Neural cell (in vitro differentiated cells): Measurements from ENCODE around the gene TRAPPC6A. TPM values are rescaled to one million over a fixed set of nuclear protein-coding genes. Genes with fewer than 3 reads are reported as not detected.

Experiments used
- H2AFZ ChIP-seq: fragments of 200-600, 300-800 bp; sonication (generic), shearing (Covaris generic); 2 replicates; pipeline ENCODE4 v1.6.0; 2014; ENCODE audit warnings: low read depth, mild to moderate bottlenecking, antibody characterized with exemption, low read length, moderate library complexity
- H3F3A ChIP-seq: fragments of 200-600 bp; shearing (Covaris generic); 2 replicates; pipeline ENCODE4 v1.6.1; 2016; ENCODE audit warnings: mild to moderate bottlenecking, moderate library complexity, mixed read lengths, antibody characterized with exemption, low read length; ENCODE audit not compliant: insufficient read depth, poor library complexity, severe bottlenecking
- H3K27ac ChIP-seq: fragments of 200-600, 300-800 bp; sonication (generic), shearing (Covaris generic); 2 replicates; pipeline ENCODE4 v1.5.1; 2014; ENCODE audit warnings: mild to moderate bottlenecking, low read length, moderate library complexity
- H3K27me3 ChIP-seq: fragments of 300-800, 200-600 bp; sonication (generic), shearing (Covaris generic); 2 replicates; pipeline ENCODE4 v1.6.0; 2014; ENCODE audit warnings: mild to moderate bottlenecking, low read depth, low read length, moderate library complexity; ENCODE audit not compliant: insufficient read depth
- H3K36me3 ChIP-seq: fragments of 300-800, 200-600 bp; sonication (generic), shearing (Covaris generic); 2 replicates; pipeline ENCODE4 v1.5.1; 2014; ENCODE audit warnings: mild to moderate bottlenecking, antibody characterized with exemption, low read length, moderate library complexity; ENCODE audit not compliant: insufficient read depth
- H3K4me2 ChIP-seq: fragments of 300-800, 200-600 bp; sonication (generic), shearing (Covaris generic); 2 replicates; pipeline ENCODE4 v1.6.0; 2014; ENCODE audit warnings: mild to moderate bottlenecking, low read length
- H3K4me3 ChIP-seq: fragments of 300-800, 200-600 bp; sonication (generic), shearing (Covaris generic); 2 replicates; pipeline ENCODE4 v1.5.1; 2014; ENCODE audit warnings: mild to moderate bottlenecking, low read length, moderate library complexity
- H3K79me2 ChIP-seq: fragments of 200-600 bp; shearing (Covaris generic); replicated peaks from 2 replicates; pipeline ENCODE4 v1.6.0; 2014; ENCODE audit warnings: mild to moderate bottlenecking, low read length, moderate library complexity; ENCODE audit not compliant: insufficient read depth
- H3K9ac ChIP-seq: fragments of 300-800, 200-600 bp; sonication (generic), shearing (Covaris generic); 2 replicates; pipeline ENCODE4 v1.6.1; 2016; ENCODE audit warnings: mild to moderate bottlenecking, low read length, mixed read lengths
- H3K9me2 ChIP-seq: fragments of 200-600 bp; shearing (Covaris generic); 2 replicates; pipeline ENCODE4 v1.6.1; 2016; ENCODE audit warnings: mild to moderate bottlenecking, low read length, mixed read lengths; ENCODE audit not compliant: insufficient read depth
- H3K9me3 ChIP-seq: fragments of 200-600, 300-800 bp; sonication (generic), shearing (Covaris generic); 2 replicates; pipeline ENCODE4 v1.6.1; 2016; ENCODE audit warnings: mild to moderate bottlenecking, mixed run types, low read length, moderate library complexity, mixed read lengths
- H4K20me1 ChIP-seq: fragments of 200-600 bp; shearing (Covaris generic); 2 replicates; pipeline ENCODE4 v1.6.1; 2016; ENCODE audit warnings: mild to moderate bottlenecking, mixed run types; ENCODE audit not compliant: insufficient read depth
- EP300 ChIP-seq: fragments of 450-650 bp; conservative IDR thresholded peaks from 2 replicates; pipeline ENCODE4 v1.6.1; 2014; ENCODE audit warnings: antibody characterized with exemption, mild to moderate bottlenecking, moderate library complexity; ENCODE audit not compliant: poor library complexity, severe bottlenecking
- EZH2 ChIP-seq: fragments of 200-600, 300-800 bp; shearing (Covaris generic), sonication (generic); IDR thresholded peaks from 2 replicates; pipeline ENCODE4 v1.6.1; 2014; ENCODE audit warnings: antibody characterized with exemption, low read length, borderline replicate concordance, mild to moderate bottlenecking; ENCODE audit not compliant: insufficient read depth, poor library complexity, severe bottlenecking
- MXI1 ChIP-seq: fragments of 450-650 bp; conservative IDR thresholded peaks from 2 replicates; pipeline ENCODE4 v1.6.1; 2014; ENCODE audit warnings: antibody characterized with exemption, mild to moderate bottlenecking; ENCODE audit not compliant: poor library complexity, severe bottlenecking
- POLR2AphosphoS5 ChIP-seq: IDR thresholded peaks from 2 replicates; pipeline ENCODE4 v1.6.1; 2012
- RAD21 ChIP-seq: fragments of 450-650 bp; conservative IDR thresholded peaks from 2 replicates; pipeline ENCODE4 v1.6.1; 2014; ENCODE audit warnings: antibody characterized with exemption, mild to moderate bottlenecking, moderate library complexity
- SMC3 ChIP-seq: fragments of 450-650 bp; conservative IDR thresholded peaks from 2 replicates; pipeline ENCODE4 v1.6.1; 2014; ENCODE audit warnings: antibody characterized with exemption, mild to moderate bottlenecking, moderate library complexity; ENCODE audit not compliant: poor library complexity
- TAF1 ChIP-seq: IDR thresholded peaks from 2 replicates; pipeline ENCODE4 v1.6.1; 2012; ENCODE audit warnings: low read depth
- polyA plus RNA-seq: library from polyadenylated mRNA; depleted of rRNA; stranded (reverse); fragments of >200 nt; gene quantifications from 2 replicates; pipeline ENCODE4 v1.2.3, GENCODE V29; 2014
- TF ChIP-seq, protein P1 (sequence below): fragments of 450-650 bp; IDR thresholded peaks from 2 replicates; pipeline ENCODE4 v1.5.1; 2014; ENCODE audit warnings: antibody characterized with exemption, mild to moderate bottlenecking, moderate library complexity; ENCODE audit not compliant: poor library complexity, severe bottlenecking
- TF ChIP-seq, protein P2 (sequence below): IDR thresholded peaks from 2 replicates; pipeline ENCODE4 v1.6.1; 2012; ENCODE audit warnings: borderline replicate concordance

The TRAPPC6A gene
- polyA plus RNA-seq, 1 donor from 2014 or later = 48.5 TPM

- no peak overlapping the region for H3K9ac ChIP-seq
- no peak overlapping the region for H2AFZ ChIP-seq
- H3K36me3 ChIP-seq = no peaks in the 10 kb centered on the region
- no peaks in the 10 kb centered on the region for H4K20me1 ChIP-seq
- H3K27me3 ChIP-seq = no peaks in the 10 kb centered on the region
- H3K4me2 ChIP-seq = no peak overlapping the region
- H3K4me3 ChIP-seq = no peak overlapping the region
- no peak overlapping the region for H3K27ac ChIP-seq
- no peak for TF ChIP-seq SMC3
- TF ChIP-seq RAD21 = no peak
- H3K9me2 ChIP-seq = no peaks in the 10 kb centered on the region
- H3K9me3 ChIP-seq = no peaks in the 10 kb centered on the region
- H3K79me2 ChIP-seq = peaks cover 13% of the 10 kb centered on the region
- no peaks in the 10 kb centered on the region for H3F3A ChIP-seq
These were observed 49.2 kb downstream of the TRAPPC6A start for GRCh38 chr19:45128806-45129205.

GRCh38 chr19:45128146-45128545 is 49.9 kb downstream of the TRAPPC6A start:
- no peak overlapping the region for H3K9ac ChIP-seq
- peaks cover 13% of the 10 kb centered on the region for H3K79me2 ChIP-seq
- no peaks in the 10 kb centered on the region for H3F3A ChIP-seq
- no peaks in the 10 kb centered on the region for H3K9me3 ChIP-seq
- H3K9me2 ChIP-seq = no peaks in the 10 kb centered on the region
- H2AFZ ChIP-seq = no peak overlapping the region
- no peaks in the 10 kb centered on the region for H3K27me3 ChIP-seq
- no peaks in the 10 kb centered on the region for H3K36me3 ChIP-seq
- no peaks in the 10 kb centered on the region for H4K20me1 ChIP-seq
- no peak overlapping the region for H3K27ac ChIP-seq
- TF ChIP-seq TAF1 (no peak), SMC3 (no peak), RAD21 (no peak), POLR2AphosphoS5 (no peak), EP300 (no peak), MXI1 (no peak), EZH2 (no peak)
- TF ChIP-seq, protein P1, sequence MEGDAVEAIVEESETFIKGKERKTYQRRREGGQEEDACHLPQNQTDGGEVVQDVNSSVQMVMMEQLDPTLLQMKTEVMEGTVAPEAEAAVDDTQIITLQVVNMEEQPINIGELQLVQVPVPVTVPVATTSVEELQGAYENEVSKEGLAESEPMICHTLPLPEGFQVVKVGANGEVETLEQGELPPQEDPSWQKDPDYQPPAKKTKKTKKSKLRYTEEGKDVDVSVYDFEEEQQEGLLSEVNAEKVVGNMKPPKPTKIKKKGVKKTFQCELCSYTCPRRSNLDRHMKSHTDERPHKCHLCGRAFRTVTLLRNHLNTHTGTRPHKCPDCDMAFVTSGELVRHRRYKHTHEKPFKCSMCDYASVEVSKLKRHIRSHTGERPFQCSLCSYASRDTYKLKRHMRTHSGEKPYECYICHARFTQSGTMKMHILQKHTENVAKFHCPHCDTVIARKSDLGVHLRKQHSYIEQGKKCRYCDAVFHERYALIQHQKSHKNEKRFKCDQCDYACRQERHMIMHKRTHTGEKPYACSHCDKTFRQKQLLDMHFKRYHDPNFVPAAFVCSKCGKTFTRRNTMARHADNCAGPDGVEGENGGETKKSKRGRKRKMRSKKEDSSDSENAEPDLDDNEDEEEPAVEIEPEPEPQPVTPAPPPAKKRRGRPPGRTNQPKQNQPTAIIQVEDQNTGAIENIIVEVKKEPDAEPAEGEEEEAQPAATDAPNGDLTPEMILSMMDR = no peak
- TF ChIP-seq, protein P2, sequence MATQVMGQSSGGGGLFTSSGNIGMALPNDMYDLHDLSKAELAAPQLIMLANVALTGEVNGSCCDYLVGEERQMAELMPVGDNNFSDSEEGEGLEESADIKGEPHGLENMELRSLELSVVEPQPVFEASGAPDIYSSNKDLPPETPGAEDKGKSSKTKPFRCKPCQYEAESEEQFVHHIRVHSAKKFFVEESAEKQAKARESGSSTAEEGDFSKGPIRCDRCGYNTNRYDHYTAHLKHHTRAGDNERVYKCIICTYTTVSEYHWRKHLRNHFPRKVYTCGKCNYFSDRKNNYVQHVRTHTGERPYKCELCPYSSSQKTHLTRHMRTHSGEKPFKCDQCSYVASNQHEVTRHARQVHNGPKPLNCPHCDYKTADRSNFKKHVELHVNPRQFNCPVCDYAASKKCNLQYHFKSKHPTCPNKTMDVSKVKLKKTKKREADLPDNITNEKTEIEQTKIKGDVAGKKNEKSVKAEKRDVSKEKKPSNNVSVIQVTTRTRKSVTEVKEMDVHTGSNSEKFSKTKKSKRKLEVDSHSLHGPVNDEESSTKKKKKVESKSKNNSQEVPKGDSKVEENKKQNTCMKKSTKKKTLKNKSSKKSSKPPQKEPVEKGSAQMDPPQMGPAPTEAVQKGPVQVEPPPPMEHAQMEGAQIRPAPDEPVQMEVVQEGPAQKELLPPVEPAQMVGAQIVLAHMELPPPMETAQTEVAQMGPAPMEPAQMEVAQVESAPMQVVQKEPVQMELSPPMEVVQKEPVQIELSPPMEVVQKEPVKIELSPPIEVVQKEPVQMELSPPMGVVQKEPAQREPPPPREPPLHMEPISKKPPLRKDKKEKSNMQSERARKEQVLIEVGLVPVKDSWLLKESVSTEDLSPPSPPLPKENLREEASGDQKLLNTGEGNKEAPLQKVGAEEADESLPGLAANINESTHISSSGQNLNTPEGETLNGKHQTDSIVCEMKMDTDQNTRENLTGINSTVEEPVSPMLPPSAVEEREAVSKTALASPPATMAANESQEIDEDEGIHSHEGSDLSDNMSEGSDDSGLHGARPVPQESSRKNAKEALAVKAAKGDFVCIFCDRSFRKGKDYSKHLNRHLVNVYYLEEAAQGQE = no peak
- no peak overlapping the region for H3K4me3 ChIP-seq
- no peak overlapping the region for H3K4me2 ChIP-seq

- Histone ChIP-seq H3K4me2 (no peak overlapping the region), H3K27ac (no peak overlapping the region), H2AFZ (no peak overlapping the region), H3K4me3 (no peak overlapping the region), H3K27me3 (no peaks in the 10 kb centered on the region), H3K9me2 (no peaks in the 10 kb centered on the region), H4K20me1 (no peaks in the 10 kb centered on the region), H3K36me3 (no peaks in the 10 kb centered on the region), H3F3A (no peaks in the 10 kb centered on the region), H3K79me2 (peaks cover 14% of the 10 kb centered on the region), H3K9me3 (no peaks in the 10 kb centered on the region), H3K9ac (no peak overlapping the region)
- TF ChIP-seq RAD21 = no peak
These were observed 51.4 kb downstream of the TRAPPC6A start for GRCh38 chr19:45126654-45127053.
